HG02943 (cell line): Measurements from ENCODE around the gene KRTAP9-2.
"Not testable (repeated sequence)": the region's sequence is repeated elsewhere in the genome, so short reads cannot be mapped to it uniquely, and the experiment has no call there.

Source experiments
- ATAC-seq: cut with Tn5 transposase; IDR thresholded peaks from one replicate; pipeline ENCODE4 v1.9.1; 2021; ENCODE audit warnings: mild to moderate bottlenecking, low read depth, moderate library complexity; ENCODE audit not compliant: unreplicated experiment

KRTAP9-2 gene

GRCh38 chr17:41226598-41227095 is at the start of gene KRTAP9-2:
Gene KRTAP9-2, plus strand, starts transcription at chr17:41226648. Its CDS starts 7 bp downstream, at chr17:41226655.
- ATAC-seq, result not testable (repeated sequence)

- no peak for ATAC-seq
These were observed 49.6 kb upstream of the KRTAP9-2 start for GRCh38 chr17:41176744-41177387.

GRCh38 chr17:41177727-41178271 is 48.6 kb upstream of the KRTAP9-2 start, which contains the start of gene KRTAP4-2:
Gene KRTAP4-2, minus strand, starts transcription at chr17:41178221. Its CDS starts 57 bp downstream, at chr17:41178164.
- ATAC-seq, result no peak

- ATAC-seq, result no peak
These were observed 48.1 kb upstream of the KRTAP9-2 start for GRCh38 chr17:41178341-41178740.

GRCh38 chr17:41178843-41179616 is 47.4 kb upstream of the KRTAP9-2 start:
- no peak for ATAC-seq

- ATAC-seq, result no peak
These were observed 41.9 kb upstream of the KRTAP9-2 start, which contains the start of gene KRTAP4-1 for GRCh38 chr17:41184480-41184961. Gene KRTAP4-1, minus strand, starts transcription at chr17:41184911. Its CDS starts 57 bp downstream, at chr17:41184854.

- ATAC-seq, result no peak
These were observed 41.4 kb upstream of the KRTAP9-2 start for GRCh38 chr17:41185001-41185400.

GRCh38 chr17:41186872-41187271 is 39.6 kb upstream of the KRTAP9-2 start:
- no peak for ATAC-seq

- not testable (repeated sequence) for ATAC-seq
These were observed 36.6 kb upstream of the KRTAP9-2 start, which contains the start of gene KRTAP9-1 for GRCh38 chr17:41189837-41190318. Gene KRTAP9-1, plus strand, starts transcription at chr17:41189887. Its CDS starts 0 bp downstream, at chr17:41189887.

- no peak for ATAC-seq
These were observed 36.1 kb upstream of the KRTAP9-2 start for GRCh38 chr17:41190328-41190727.

GRCh38 chr17:41196068-41196467 is 30.4 kb upstream of the KRTAP9-2 start:
- no peak for ATAC-seq

- ATAC-seq, result no peak
These were observed 26.9 kb upstream of the KRTAP9-2 start for GRCh38 chr17:41199421-41200078.

- no peak for ATAC-seq
These were observed 14.5 kb upstream of the KRTAP9-2 start for GRCh38 chr17:41211845-41212466.

- no peak for ATAC-seq
These were observed 13.8 kb upstream of the KRTAP9-2 start for GRCh38 chr17:41212524-41213169.

GRCh38 chr17:41215681-41216080 is 10.8 kb upstream of the KRTAP9-2 start:
- ATAC-seq, result no peak

GRCh38 chr17:41223821-41224220 is 2.6 kb upstream of the KRTAP9-2 start:
- no peak for ATAC-seq

GRCh38 chr17:41226051-41226450 is 397 bp upstream of the KRTAP9-2 start:
- ATAC-seq, result no peak

- ATAC-seq, result no peak
These were observed 3.6 kb downstream of the KRTAP9-2 start for GRCh38 chr17:41230094-41230493.

GRCh38 chr17:41231731-41232130 is 5.3 kb downstream of the KRTAP9-2 start:
- no peak for ATAC-seq
